ENCODE data around the gene PLXNA1.

The PLXNA1 gene

GRCh38 chr3:127014536-127015281 lies 31.8 kb downstream of the PLXNA1 start:
- no peak overlapping the region for H3K4me3 ChIP-seq (ENCODE audit: low read depth, low read length)
- no peak for TF ChIP-seq CTCF (IDR thresholded peaks at IDR 0.05; ENCODE audit: borderline replicate concordance, insufficient read depth, low read depth, low read length)

DNA sequence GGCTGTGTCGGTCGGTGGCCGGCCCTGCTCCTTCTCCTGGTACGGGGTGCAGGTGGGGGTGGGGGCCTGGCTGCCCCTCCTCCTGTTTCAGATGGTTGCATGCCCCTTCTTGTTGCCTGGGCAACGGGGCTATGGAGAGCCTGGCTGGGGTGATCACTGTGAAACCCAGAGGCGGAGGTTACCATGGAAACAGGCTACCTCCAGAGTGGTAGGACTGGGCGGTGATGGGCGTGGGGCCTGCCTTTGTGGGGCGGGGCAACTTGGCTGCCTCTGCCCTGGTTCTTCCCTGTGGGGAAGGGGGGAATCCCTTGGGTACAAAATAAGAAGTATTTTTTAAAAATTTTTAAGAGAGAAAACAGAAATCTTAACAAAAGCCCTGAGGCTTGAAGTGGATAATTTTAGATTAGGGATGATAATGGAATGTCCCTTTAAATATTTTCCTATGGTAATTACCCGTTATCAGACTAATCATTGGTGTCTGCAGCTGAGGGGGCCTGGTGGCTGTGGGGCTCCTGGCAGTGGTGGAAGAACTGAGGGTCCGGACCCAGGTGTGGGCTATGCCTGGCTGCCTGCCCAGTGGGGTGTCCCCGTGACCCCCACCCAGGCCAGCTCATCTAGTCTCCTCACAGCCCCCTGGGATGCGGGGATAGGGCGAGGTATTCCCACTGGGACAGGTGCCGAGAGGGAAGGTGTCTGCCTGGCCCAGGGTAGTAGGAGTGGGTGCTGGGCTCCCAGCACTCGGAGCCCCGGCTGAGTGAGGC lies 32.5 kb downstream of the PLXNA1 start:
- no peak for TF ChIP-seq CTCF (IDR thresholded peaks at IDR 0.05; ENCODE audit: borderline replicate concordance, insufficient read depth, low read depth, low read length)
- no peak overlapping the region for H3K4me3 ChIP-seq (ENCODE audit: low read depth, low read length)

- H3K4me3 ChIP-seq (ENCODE audit: low read depth, low read length), result no peak overlapping the region
- no peak for TF ChIP-seq CTCF (IDR thresholded peaks at IDR 0.05; ENCODE audit: borderline replicate concordance, insufficient read depth, low read depth, low read length)
These were observed 33.1 kb downstream of the PLXNA1 start for GRCh38 chr3:127016043-127016343.

DNA sequence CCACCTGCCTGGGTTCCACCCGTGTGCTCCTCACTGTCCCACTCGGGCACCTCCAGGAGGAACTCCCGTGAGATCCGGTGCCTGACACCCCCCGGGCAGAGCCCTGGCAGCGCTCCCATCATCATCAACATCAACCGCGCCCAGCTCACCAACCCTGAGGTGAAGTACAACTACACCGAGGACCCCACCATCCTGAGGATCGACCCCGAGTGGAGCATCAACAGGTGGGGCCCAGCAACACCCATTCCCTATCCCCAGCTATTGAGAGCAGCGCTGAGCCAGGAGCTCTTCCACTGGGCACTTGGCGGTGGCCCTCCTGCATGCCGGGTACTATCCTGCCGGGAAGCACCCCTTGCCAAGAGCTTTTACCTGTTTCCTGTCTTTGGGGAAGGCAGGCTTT lies 33.5 kb downstream of the PLXNA1 start:
- no peak overlapping the region for H3K4me3 ChIP-seq (ENCODE audit: low read depth, low read length)
- no peak for TF ChIP-seq CTCF (IDR thresholded peaks at IDR 0.05; ENCODE audit: borderline replicate concordance, insufficient read depth, low read depth, low read length)

DNA sequence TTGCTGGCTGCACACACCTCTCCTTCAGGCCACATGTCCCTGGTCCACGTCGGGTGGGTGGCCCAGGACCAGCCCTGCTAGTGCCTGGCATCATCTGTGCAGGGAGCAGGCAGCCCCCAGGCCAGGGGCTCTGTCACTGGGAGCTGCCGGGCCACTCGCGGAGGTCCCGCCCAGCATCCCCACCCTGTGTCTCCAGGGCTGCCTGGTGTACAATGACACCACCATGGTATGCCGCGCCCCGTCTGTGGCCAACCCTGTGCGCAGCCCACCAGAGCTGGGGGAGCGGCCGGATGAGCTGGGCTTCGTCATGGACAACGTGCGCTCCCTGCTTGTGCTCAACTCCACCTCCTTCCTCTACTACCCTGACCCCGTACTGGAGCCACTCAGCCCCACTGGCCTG lies 34.3 kb downstream of the PLXNA1 start:
- no peak overlapping the region for H3K4me3 ChIP-seq (ENCODE audit: low read depth, low read length)
- TF ChIP-seq CTCF (IDR thresholded peaks at IDR 0.05; ENCODE audit: borderline replicate concordance, insufficient read depth, low read depth, low read length), result no peak

- H3K4me3 ChIP-seq (ENCODE audit: low read depth, low read length), result no peak overlapping the region
- no peak for TF ChIP-seq CTCF (IDR thresholded peaks at IDR 0.05; ENCODE audit: borderline replicate concordance, insufficient read depth, low read depth, low read length)
These were observed 34.9 kb downstream of the PLXNA1 start for GRCh38 chr3:127017781-127018180.

- H3K4me3 ChIP-seq (ENCODE audit: low read depth, low read length), result no peak overlapping the region
- no peak for TF ChIP-seq CTCF (IDR thresholded peaks at IDR 0.05; ENCODE audit: borderline replicate concordance, insufficient read depth, low read depth, low read length)
These were observed 35.5 kb downstream of the PLXNA1 start for GRCh38 chr3:127018306-127018828.
